Measurements from ENCODE around the gene CLDN18. TPM values are rescaled to one million over a fixed set of nuclear protein-coding genes. Genes with fewer than 3 reads are reported as not detected.

The CLDN18 gene
- total and polyA plus RNA-seq, 2 donors (not counting 3 experiments of a cell fraction or from before 2014, with no cell fraction given) = not detected

- DNase-seq (ENCODE audit: low read depth, low spot score) (no peak), FAIRE-seq (no peak)
- Histone ChIP-seq H3K27me3 (ENCODE audit: control insufficient read depth in 2 of 2, insufficient read depth in 2 of 2, low read length in 2 of 2) (no peaks in the 10 kb centered on the region), H4K20me1 (replicated peaks; ENCODE audit: control insufficient read depth, extremely low read depth, insufficient read depth, low read length) (no peaks in the 10 kb centered on the region), H3K4me3 (replicated peaks in 1 of 3; ENCODE audit: insufficient read depth in 1 of 3, low read depth in 1 of 3, low read length in 3 of 3) (no peak overlapping the region), H3K4me2 (ENCODE audit: insufficient read depth, low read length) (no peak overlapping the region), H3K79me2 (ENCODE audit: control insufficient read depth, insufficient read depth, low read length) (no peaks in the 10 kb centered on the region), H3K9me3 (replicated peaks; ENCODE audit: control insufficient read depth, insufficient read depth, low read length) (no peaks in the 10 kb centered on the region), H3K27ac (ENCODE audit: insufficient read depth, low read depth, low read length) (no peak overlapping the region), H3K9me1 (replicated peaks; ENCODE audit: control insufficient read depth, extremely low read depth, insufficient read depth, low read length) (no peaks in the 10 kb centered on the region), H3K4me1 (ENCODE audit: control insufficient read depth, extremely low read depth, insufficient read depth, low read length) (no peaks in the 10 kb centered on the region), H3K36me3 (ENCODE audit: control insufficient read depth in 2 of 2, extremely low read depth in 1 of 2, insufficient read depth in 2 of 2, low read length in 2 of 2) (no peaks in the 10 kb centered on the region), H2AFZ (ENCODE audit: low read depth, low read length) (no peak overlapping the region), H3K9ac (replicated peaks; ENCODE audit: extremely low read depth, insufficient read depth, low read length) (no peak overlapping the region)
- ChIA-PET POLR2A (no interaction called here), CTCF (interaction anchor here (1.1 kb wide), 1 partner anchor 62 kb away, joined by 3 read pairs; no protein-coding TSS in a partner anchor)
- intact Hi-C loops (cut with micrococcal nuclease) = no loop called here
- TF ChIP-seq, protein P1, sequence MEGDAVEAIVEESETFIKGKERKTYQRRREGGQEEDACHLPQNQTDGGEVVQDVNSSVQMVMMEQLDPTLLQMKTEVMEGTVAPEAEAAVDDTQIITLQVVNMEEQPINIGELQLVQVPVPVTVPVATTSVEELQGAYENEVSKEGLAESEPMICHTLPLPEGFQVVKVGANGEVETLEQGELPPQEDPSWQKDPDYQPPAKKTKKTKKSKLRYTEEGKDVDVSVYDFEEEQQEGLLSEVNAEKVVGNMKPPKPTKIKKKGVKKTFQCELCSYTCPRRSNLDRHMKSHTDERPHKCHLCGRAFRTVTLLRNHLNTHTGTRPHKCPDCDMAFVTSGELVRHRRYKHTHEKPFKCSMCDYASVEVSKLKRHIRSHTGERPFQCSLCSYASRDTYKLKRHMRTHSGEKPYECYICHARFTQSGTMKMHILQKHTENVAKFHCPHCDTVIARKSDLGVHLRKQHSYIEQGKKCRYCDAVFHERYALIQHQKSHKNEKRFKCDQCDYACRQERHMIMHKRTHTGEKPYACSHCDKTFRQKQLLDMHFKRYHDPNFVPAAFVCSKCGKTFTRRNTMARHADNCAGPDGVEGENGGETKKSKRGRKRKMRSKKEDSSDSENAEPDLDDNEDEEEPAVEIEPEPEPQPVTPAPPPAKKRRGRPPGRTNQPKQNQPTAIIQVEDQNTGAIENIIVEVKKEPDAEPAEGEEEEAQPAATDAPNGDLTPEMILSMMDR (IDR thresholded peaks at IDR 0.05; ENCODE audit: extremely low read depth in 1 of 2, insufficient read depth in 1 of 2, low read depth in 1 of 2, low read length in 2 of 2) = no peak
- no peak for TF ChIP-seq POLR2A (IDR thresholded peaks at IDR 0.05; ENCODE audit: low read depth, low read length)
- no peak for TF ChIP-seq MAX (IDR thresholded peaks at IDR 0.05; ENCODE audit: insufficient read depth, insufficient read length)
- no peak for TF ChIP-seq EZH2 (IDR thresholded peaks at IDR 0.05; ENCODE audit: borderline replicate concordance, low read depth, low read length, severe bottlenecking)
- no peak for TF ChIP-seq JUN (IDR thresholded peaks at IDR 0.05; ENCODE audit: borderline replicate concordance, insufficient read depth, insufficient read length, low read depth)
- TF ChIP-seq MYC (IDR thresholded peaks at IDR 0.05; ENCODE audit: low read depth, low read length) = no peak
- no peak for TF ChIP-seq FOS (IDR thresholded peaks at IDR 0.05; ENCODE audit: borderline replicate concordance, insufficient read depth, low read length)
- TF ChIP-seq GATA2 (IDR thresholded peaks at IDR 0.05; ENCODE audit: insufficient read depth, insufficient read length, low read depth, low read length) = no peak
- no TSS peak for BruUV-seq (replicated peaks)
- dilution Hi-C loops (cut with MboI; ENCODE audit: extremely low pct_ligation_motif_present, low sequenced_read_pairs) = no loop called here
These were observed 47.4 kb downstream of the CLDN18 start for GRCh38 chr3:138057384-138057783.
